ENCODE results near the gene LETM1. TPM values are rescaled to one million over a fixed set of nuclear protein-coding genes. Genes with fewer than 3 reads are reported as not detected.

The LETM1 gene
- total RNA-seq, 1 experiment from 2014 or later = 102 TPM

DNA sequence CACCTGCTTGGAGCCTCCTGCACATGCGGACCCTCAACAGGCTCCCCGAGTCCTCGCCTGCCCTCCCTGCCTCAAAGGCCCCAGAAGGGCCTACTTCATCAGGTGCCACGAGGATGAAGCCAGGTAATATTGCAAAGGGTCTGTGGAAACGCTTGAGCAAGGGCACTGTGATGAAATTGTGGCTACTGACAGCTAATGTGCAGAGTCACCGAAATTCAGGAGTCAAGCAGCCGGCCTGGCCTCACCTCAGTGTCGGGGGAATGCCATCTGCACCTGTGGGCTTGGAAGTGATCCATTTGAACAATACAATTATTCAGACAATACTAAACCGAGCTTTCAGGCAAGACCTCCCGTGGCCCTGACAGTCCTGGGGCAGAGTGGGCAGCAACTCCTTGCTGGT lies 66.0 kb downstream of the LETM1 start:
- no TSS peak for BruUV-seq (replicated peaks)
- no peak overlapping the region for H3K27ac ChIP-seq (ENCODE audit: low read depth, low read length, poor library complexity, severe bottlenecking)
- peaks cover 11% of the 10 kb centered on the region for H3K27me3 ChIP-seq (replicated peaks; ENCODE audit: insufficient read depth, low read depth, low read length, poor library complexity)
- H3K9me3 ChIP-seq (ENCODE audit: low read depth, low read length, poor library complexity, severe bottlenecking) = no peaks in the 10 kb centered on the region
- no peak for DNase-seq (ENCODE audit: low spot score)
- ChIA-PET CTCF (no interaction called here), POLR2A (ENCODE audit: low non-redundant PET) (no interaction called here)
- intact Hi-C loops (cut with micrococcal nuclease; ENCODE audit: unreplicated experiment) = no loop called here
- peaks cover 4% of the 10 kb centered on the region for H3K4me1 ChIP-seq (ENCODE audit: insufficient read depth, low read length, poor library complexity, severe bottlenecking)
- no peaks in the 10 kb centered on the region for H3K36me3 ChIP-seq (ENCODE audit: insufficient read depth, low read length, poor library complexity, severe bottlenecking)
- H3K4me3 ChIP-seq (ENCODE audit: low read depth, low read length, poor library complexity, severe bottlenecking) = no peak overlapping the region
- TF ChIP-seq, protein P1, sequence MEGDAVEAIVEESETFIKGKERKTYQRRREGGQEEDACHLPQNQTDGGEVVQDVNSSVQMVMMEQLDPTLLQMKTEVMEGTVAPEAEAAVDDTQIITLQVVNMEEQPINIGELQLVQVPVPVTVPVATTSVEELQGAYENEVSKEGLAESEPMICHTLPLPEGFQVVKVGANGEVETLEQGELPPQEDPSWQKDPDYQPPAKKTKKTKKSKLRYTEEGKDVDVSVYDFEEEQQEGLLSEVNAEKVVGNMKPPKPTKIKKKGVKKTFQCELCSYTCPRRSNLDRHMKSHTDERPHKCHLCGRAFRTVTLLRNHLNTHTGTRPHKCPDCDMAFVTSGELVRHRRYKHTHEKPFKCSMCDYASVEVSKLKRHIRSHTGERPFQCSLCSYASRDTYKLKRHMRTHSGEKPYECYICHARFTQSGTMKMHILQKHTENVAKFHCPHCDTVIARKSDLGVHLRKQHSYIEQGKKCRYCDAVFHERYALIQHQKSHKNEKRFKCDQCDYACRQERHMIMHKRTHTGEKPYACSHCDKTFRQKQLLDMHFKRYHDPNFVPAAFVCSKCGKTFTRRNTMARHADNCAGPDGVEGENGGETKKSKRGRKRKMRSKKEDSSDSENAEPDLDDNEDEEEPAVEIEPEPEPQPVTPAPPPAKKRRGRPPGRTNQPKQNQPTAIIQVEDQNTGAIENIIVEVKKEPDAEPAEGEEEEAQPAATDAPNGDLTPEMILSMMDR (conservative IDR thresholded peaks at IDR 0.05; ENCODE audit: low read depth, low read length) = no peak
- no peak for TF ChIP-seq EZH2 (IDR thresholded peaks at IDR 0.05; ENCODE audit: borderline replicate concordance, low read depth, low read length, poor library complexity, severe bottlenecking)

DNA sequence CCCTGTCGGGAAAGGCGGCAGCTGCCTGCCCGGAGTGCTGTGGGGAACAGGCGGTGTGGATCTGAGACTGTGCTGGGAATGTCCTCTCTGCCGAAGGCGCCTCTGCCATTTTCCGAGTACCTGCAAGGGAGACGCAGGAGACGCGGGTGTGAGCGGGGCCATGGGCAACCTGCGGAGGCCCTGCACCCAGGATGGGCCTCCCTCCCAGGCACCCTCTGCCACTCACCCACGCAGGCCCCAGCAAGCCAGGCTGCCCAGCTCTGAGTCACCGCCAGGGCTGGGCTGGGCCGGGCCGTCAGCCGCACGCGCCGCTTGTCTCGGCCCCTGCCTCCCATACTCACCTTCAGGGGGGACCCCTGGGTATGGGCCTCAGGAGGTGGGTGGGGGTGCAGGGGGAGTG lies 66.4 kb downstream of the LETM1 start:
- ChIA-PET CTCF (interaction anchor here (0.8 kb wide), 1 partner anchor 22 kb away, joined by 3 read pairs; no protein-coding TSS in a partner anchor), POLR2A (ENCODE audit: low non-redundant PET) (no interaction called here)
- Histone ChIP-seq H3K27me3 (replicated peaks; ENCODE audit: insufficient read depth, low read depth, low read length, poor library complexity) (peaks cover 6% of the 10 kb centered on the region), H3K4me1 (ENCODE audit: insufficient read depth, low read length, poor library complexity, severe bottlenecking) (peaks cover 4% of the 10 kb centered on the region), H3K36me3 (ENCODE audit: insufficient read depth, low read length, poor library complexity, severe bottlenecking) (no peaks in the 10 kb centered on the region), H3K9me3 (ENCODE audit: low read depth, low read length, poor library complexity, severe bottlenecking) (no peaks in the 10 kb centered on the region), H3K4me3 (ENCODE audit: low read depth, low read length, poor library complexity, severe bottlenecking) (no peak overlapping the region), H3K27ac (ENCODE audit: low read depth, low read length, poor library complexity, severe bottlenecking) (no peak overlapping the region)
- intact Hi-C loops (cut with micrococcal nuclease; ENCODE audit: unreplicated experiment) = no loop called here
- no TSS peak for BruUV-seq (replicated peaks)
- TF ChIP-seq, protein P1 (conservative IDR thresholded peaks at IDR 0.05; ENCODE audit: low read depth, low read length) = no peak
- no peak for TF ChIP-seq EZH2 (IDR thresholded peaks at IDR 0.05; ENCODE audit: borderline replicate concordance, low read depth, low read length, poor library complexity, severe bottlenecking)
- DNase-seq (ENCODE audit: low spot score) = no peak

DNA sequence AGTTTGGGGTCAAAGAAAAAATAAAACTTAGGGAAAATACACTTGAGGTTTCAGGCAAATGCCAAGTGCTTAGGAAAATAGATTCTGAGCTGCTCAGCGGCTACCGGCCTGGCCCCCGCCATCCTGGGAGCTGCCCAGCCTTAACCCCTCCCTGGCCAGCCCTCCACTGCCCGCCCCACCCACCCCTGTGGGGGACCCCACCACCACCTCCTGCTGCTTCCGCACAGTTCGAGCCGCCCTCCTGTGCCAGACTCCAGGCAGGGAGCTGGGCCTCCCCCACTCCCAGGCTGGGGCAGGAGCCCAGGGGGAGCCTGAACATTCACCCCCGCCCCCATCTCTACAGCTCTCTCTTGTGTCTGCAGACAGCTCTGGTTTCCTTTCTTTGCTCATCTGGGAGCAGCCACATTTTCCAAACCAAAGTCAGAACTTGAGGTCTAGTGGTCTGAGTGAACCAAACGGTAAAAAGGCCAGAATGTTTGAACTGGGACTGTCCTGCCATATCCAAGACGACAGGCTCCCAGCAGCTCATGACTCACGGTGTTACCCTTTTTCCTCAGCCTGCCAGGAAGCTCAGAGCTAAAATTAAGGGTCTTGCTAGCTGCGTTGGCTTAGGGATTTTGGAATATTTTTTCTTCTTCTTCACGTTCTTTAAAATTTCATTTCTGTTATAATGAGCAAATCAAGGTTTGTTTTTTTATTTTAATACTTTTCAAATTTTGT lies 67.5 kb downstream of the LETM1 start:
- H3K27me3 ChIP-seq (replicated peaks; ENCODE audit: insufficient read depth, low read depth, low read length, poor library complexity) = no peaks in the 10 kb centered on the region
- H3K4me1 ChIP-seq (ENCODE audit: insufficient read depth, low read length, poor library complexity, severe bottlenecking) = no peaks in the 10 kb centered on the region
- DNase-seq (ENCODE audit: low spot score) = no peak
- H3K36me3 ChIP-seq (ENCODE audit: insufficient read depth, low read length, poor library complexity, severe bottlenecking) = no peaks in the 10 kb centered on the region
- ChIA-PET CTCF (no interaction called here), POLR2A (ENCODE audit: low non-redundant PET) (interaction anchor here (0.7 kb wide), 1 partner anchor 20 kb away, joined by 5 read pairs; no protein-coding TSS in a partner anchor)
- no TSS peak for BruUV-seq (replicated peaks)
- H3K4me3 ChIP-seq (ENCODE audit: low read depth, low read length, poor library complexity, severe bottlenecking) = no peak overlapping the region
- H3K9me3 ChIP-seq (ENCODE audit: low read depth, low read length, poor library complexity, severe bottlenecking) = no peaks in the 10 kb centered on the region
- no peak overlapping the region for H3K27ac ChIP-seq (ENCODE audit: low read depth, low read length, poor library complexity, severe bottlenecking)
- intact Hi-C loops (cut with micrococcal nuclease; ENCODE audit: unreplicated experiment) = no loop called here
- no peak for TF ChIP-seq EZH2 (IDR thresholded peaks at IDR 0.05; ENCODE audit: borderline replicate concordance, low read depth, low read length, poor library complexity, severe bottlenecking)
- TF ChIP-seq, protein P1 (conservative IDR thresholded peaks at IDR 0.05; ENCODE audit: low read depth, low read length) = no peak

Measured in A673 (cell line).